SU-DHL-6 (cell line): ENCODE results near the gene GRIK2.

Experiments used
- EZH2phosphoT487 ChIP-seq: fragments of 200-600 bp; sonication (generic), shearing (Covaris generic); conservative IDR thresholded peaks from 2 replicates; pipeline ENCODE4 v1.6.1; 2018; ENCODE audit warnings: mild to moderate bottlenecking, antibody characterized with exemption, low read length, moderate library complexity, mixed read lengths
- TF ChIP-seq, protein P1 (sequence below): fragments of 200-600 bp; sonication (generic); IDR thresholded peaks from one replicate; pipeline ENCODE4 v1.5.1; 2017; ENCODE audit warnings: antibody characterized with exemption, mild to moderate bottlenecking, low read length, moderate library complexity; ENCODE audit not compliant: insufficient read depth, poor library complexity, severe bottlenecking

DNA sequence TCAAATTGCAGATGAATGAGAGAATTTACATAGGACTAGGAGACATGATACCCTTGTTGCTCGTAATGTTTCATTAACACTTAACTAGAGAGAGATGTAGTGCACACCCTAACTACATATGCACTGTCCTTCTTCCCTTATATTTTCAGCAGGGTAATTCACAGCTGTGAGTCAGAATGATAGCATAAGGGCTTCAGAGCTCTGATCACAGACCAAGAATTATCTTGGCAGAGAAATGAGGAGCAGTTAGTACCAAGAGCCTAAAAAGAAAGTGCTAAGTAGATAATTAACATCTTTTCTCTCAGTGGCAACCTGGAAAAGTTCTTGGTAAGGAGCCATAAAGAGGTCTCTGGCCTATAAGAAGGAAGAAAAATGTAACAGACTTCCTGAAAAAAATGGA, 35.8 kb downstream of the GRIK2 start:
- TF ChIP-seq, protein P1, sequence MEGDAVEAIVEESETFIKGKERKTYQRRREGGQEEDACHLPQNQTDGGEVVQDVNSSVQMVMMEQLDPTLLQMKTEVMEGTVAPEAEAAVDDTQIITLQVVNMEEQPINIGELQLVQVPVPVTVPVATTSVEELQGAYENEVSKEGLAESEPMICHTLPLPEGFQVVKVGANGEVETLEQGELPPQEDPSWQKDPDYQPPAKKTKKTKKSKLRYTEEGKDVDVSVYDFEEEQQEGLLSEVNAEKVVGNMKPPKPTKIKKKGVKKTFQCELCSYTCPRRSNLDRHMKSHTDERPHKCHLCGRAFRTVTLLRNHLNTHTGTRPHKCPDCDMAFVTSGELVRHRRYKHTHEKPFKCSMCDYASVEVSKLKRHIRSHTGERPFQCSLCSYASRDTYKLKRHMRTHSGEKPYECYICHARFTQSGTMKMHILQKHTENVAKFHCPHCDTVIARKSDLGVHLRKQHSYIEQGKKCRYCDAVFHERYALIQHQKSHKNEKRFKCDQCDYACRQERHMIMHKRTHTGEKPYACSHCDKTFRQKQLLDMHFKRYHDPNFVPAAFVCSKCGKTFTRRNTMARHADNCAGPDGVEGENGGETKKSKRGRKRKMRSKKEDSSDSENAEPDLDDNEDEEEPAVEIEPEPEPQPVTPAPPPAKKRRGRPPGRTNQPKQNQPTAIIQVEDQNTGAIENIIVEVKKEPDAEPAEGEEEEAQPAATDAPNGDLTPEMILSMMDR, result no peak
- no peak for TF ChIP-seq EZH2phosphoT487
